Muscle of back (tissue), 11 donors: ENCODE results near the gene ATF6. TPM values are rescaled to one million over a fixed set of nuclear protein-coding genes. Genes with fewer than 3 reads are reported as not detected.
"Not testable (repeated sequence)": the region's sequence is repeated elsewhere in the genome, so short reads cannot be mapped to it uniquely, and the experiment has no call there.

Experiments
- DNase-seq, 3 donors: peaks; one replicate each; pipeline versions ENCODE4 v3.0.0 to v3.0.0-alpha.2; 2013
- polyA plus RNA-seq, 10 donors: library from polyadenylated mRNA; unstranded; fragments of 120-200 nt; gene quantifications; one replicate each; pipeline ENCODE4 v1.2.1, GENCODE V29; 2013; ENCODE audit not compliant: insufficient read length in 10 of 10

Gene ATF6
- polyA plus RNA-seq, 10 donors: 14.5 to 20.5 (median 18.1) TPM

- no peak for DNase-seq
These were observed 60.4 kb downstream of the ATF6 start for GRCh38 chr1:161826478-161826877.

GRCh38 chr1:161827786-161828185 is 61.7 kb downstream of the ATF6 start:
- DNase-seq: peak in 1 of 3 donors; percentile 47

- DNase-seq: not testable (repeated sequence)
These were observed 66.3 kb downstream of the ATF6 start for GRCh38 chr1:161832299-161832907.

- DNase-seq: no peak
These were observed 68.9 kb downstream of the ATF6 start for GRCh38 chr1:161834967-161835550.

- DNase-seq: peak; percentile 55 to 71 (median 69)
These were observed 69.9 kb downstream of the ATF6 start for GRCh38 chr1:161836018-161836417.

GRCh38 chr1:161838362-161838761 is 72.2 kb downstream of the ATF6 start:
- DNase-seq: peak in 1 of 3 donors; percentile 19

GRCh38 chr1:161838885-161839284 is 72.8 kb downstream of the ATF6 start:
- DNase-seq: no peak

GRCh38 chr1:161839591-161839990 is 73.5 kb downstream of the ATF6 start:
- DNase-seq: no peak

- no peak for DNase-seq
These were observed 74.2 kb downstream of the ATF6 start for GRCh38 chr1:161840363-161840762.

- DNase-seq: no peak
These were observed 77.0 kb downstream of the ATF6 start for GRCh38 chr1:161843156-161843555.

- DNase-seq: no peak
These were observed 78.6 kb downstream of the ATF6 start for GRCh38 chr1:161844696-161845095.

GRCh38 chr1:161848676-161849075 is 82.6 kb downstream of the ATF6 start:
- peak in 2 of 3 donors; percentile 31 to 37 for DNase-seq

- no peak for DNase-seq
These were observed 83.4 kb downstream of the ATF6 start for GRCh38 chr1:161849518-161849917.

- DNase-seq: no peak
These were observed 89.1 kb downstream of the ATF6 start for GRCh38 chr1:161855260-161855659.

GRCh38 chr1:161858271-161858670 is 92.2 kb downstream of the ATF6 start:
- DNase-seq: no peak

GRCh38 chr1:161863549-161863948 is 97.4 kb downstream of the ATF6 start:
- DNase-seq: no peak

GRCh38 chr1:161864577-161864976 is 98.5 kb downstream of the ATF6 start:
- DNase-seq: peak in 2 of 3 donors; percentile 51 to 74

GRCh38 chr1:161866241-161866640 is 100.1 kb downstream of the ATF6 start:
- DNase-seq: no peak

- DNase-seq: no peak
These were observed 102.7 kb downstream of the ATF6 start for GRCh38 chr1:161868832-161869231.

GRCh38 chr1:161869291-161869690 is 103.2 kb downstream of the ATF6 start:
- no peak for DNase-seq

- no peak for DNase-seq
These were observed 106.4 kb downstream of the ATF6 start for GRCh38 chr1:161872506-161872905.

GRCh38 chr1:161879261-161879660 is 113.1 kb downstream of the ATF6 start:
- no peak for DNase-seq

GRCh38 chr1:161884475-161884874 is 118.4 kb downstream of the ATF6 start:
- DNase-seq: no peak

- peak; percentile 66 to 84 (median 72) for DNase-seq
These were observed 118.9 kb downstream of the ATF6 start for GRCh38 chr1:161885003-161885402.
